NCI-H1417 (cell line): ENCODE measurements around the gene CSK.
"Not testable (repeated sequence)": the region's sequence is repeated elsewhere in the genome, so short reads cannot be mapped to it uniquely, and the experiment has no call there.

Experiments used
- DNase-seq, 3 experiments: peaks; one replicate each; lab custom pipeline; 2025; lab: John Stamatoyannopoulos, UW

Gene CSK

DNA sequence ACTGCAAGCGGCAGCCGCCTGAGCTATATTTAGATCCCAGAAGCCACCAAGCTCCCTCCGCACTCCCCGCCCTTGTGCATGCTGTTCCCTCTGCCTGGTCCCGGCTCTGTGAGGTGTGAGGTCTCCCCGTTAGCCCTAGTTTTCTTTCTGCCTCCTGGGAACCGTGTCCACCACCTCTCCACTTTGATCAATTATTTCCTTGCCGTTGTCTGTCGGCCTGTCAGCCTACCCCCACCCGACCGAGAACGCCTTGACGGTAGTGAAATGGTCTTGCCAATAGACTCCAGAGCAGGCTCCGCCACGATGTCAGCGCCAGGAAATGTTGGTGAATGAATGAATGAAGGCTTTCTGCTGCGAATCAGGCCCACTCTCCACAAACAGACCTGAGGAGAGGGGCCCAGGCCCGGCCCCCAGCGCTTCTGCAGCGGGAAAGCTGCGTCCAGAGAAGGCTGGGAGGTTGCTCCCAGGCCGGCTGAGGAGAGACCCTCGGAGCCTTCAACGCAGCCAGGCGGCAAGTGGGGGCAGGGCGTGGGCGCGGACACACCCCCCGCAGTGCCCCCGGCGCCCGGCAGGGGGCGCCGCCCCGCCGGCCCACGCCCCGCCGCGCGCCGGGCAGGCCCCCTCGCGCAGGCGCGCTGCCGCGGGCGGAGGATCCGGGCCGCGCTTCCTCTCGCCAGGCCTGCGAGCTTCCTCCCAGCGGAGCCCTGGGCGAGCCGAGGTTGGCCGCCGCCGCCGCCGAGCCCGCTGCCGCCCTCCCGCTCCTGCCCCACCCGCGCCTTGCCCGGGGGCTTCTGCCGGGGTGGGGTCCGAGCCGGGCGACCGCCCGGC is at the start of gene CSK:
CSK (plus strand) TSS at position 650 of the 828 bp plus-strand sequence. CDS start 16,218 bp downstream, outside the sequence.
- DNase-seq, result peak; percentile 78 to 81 (median 78)

DNA sequence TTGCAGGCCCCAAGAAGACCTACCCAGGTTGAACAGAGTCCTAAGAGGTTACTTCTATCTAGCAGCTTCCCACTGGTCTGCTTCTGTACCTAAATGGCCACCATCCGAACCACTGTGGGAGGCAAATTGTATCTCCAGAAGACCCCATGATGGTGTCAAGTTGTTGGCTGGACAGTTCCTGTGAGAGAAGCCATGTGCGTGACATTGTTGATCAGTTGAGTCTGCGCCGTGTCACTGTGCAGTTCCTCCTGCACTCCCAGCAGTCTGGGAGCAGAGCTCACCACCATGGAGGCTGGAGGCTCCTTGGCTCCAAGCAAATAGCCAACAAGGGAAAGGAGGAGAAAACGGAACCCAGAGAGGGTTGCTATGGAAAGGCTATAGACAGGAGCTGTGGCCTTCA is 49.0 kb upstream of the CSK start:
- DNase-seq, result no peak

DNA sequence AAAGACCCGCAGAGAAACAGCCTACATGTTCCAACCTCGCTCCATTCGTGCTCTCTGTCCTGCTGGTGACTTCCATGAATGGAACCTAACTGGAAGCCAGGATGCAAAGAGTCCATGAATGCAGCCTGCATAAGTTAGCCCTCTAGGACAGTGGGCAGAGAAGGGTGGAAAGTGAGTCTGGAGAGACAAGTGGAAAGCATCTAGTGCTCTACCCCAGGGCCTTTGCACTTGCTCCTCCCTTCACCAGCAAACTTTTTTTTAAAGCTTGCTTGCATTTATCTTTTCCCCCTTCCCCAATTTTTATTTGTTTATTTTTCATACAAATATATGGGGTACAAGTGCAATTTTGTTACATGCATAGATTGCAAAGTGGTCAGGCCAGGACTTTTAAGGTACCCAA is 48.6 kb upstream of the CSK start:
- DNase-seq, result no peak

DNA sequence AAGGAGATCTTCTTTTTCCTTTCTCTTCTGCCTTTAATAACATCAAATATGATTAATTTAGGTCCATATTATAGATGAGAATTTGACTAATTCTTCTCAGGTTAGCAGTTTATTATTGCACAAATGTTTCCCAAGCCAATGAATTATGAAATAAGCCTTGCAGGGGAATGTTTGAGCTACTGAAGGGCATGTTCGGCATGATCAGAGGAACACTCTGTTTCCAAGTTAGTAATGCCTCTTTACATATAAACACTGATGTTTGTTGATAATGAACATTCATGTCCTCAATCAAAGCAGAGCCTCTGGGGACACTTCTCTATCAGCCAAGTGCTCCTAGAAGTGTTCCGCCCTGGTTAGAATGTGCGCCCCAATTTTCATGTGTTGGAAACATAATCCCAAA is 46.6 kb upstream of the CSK start:
- no peak for DNase-seq

GRCh38 chr15:74738239-74738638 is 43.6 kb upstream of the CSK start:
- DNase-seq, result not testable (repeated sequence)

- DNase-seq, result no peak
These were observed 39.5 kb upstream of the CSK start for GRCh38 chr15:74742422-74742821.

- DNase-seq, result no peak
These were observed 35.5 kb upstream of the CSK start for GRCh38 chr15:74746389-74746788.

DNA sequence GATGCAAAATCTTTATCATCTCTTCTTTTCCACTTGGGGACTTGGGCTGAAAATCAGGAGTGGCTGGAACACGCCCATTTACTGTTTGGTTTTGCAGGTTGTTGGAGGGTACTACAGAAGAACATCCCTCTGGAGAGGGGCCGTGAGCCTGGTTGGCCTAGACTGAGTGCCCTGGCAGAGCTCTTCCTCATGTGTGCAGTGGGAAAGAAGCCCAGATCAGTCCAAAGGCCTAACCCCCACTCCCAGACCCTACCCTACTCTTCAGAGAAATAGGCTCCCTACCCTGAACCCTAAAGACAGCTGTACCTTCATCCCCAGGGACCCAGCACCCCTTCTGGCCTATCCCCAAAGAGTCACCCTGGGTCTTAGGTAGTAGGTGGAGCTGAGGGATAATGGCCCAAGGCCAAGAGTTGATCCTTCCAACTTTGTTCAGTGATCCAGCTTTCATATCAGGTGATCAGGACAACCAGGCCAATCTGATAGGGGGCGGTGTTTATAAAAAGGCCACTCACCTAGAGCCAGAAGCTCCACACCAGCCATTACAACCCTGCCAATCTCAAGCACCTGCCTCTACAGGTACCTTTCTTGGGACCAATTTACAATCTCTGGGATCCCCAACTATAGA is 33.4 kb upstream of the CSK start, which contains the start of gene CYP1A2:
CYP1A2 (plus strand) TSS at position 524 of the 625 bp plus-strand sequence. CDS start 894 bp downstream, outside the sequence.
- DNase-seq, result no peak

DNA sequence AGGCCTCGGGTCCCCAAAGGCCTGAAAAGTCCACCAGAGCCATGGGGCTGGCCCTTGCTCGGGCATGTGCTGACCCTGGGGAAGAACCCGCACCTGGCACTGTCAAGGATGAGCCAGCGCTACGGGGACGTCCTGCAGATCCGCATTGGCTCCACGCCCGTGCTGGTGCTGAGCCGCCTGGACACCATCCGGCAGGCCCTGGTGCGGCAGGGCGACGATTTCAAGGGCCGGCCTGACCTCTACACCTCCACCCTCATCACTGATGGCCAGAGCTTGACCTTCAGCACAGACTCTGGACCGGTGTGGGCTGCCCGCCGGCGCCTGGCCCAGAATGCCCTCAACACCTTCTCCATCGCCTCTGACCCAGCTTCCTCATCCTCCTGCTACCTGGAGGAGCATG is 32.0 kb upstream of the CSK start:
- DNase-seq, result no peak

DNA sequence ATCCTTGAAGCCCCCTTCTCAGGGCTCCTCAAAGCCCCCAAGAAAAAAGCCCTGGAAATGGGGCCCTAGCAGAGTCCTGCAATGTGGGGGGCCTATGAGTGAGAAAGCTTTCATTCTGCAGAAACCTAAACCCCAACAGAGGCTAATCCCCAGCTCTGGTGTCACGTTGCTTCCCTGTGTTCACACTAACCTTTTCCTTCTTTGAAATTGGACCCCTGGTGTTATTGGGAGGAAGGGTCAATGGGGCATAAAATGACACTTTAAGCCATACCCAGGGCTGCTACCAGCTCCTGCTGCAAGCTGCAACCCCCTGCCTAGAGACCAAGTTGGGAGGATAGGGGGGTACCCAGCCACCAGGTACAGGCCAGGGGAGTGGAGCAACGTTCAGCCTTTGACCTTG is 31.1 kb upstream of the CSK start:
- DNase-seq, result no peak

GRCh38 chr15:74752011-74752410 is 29.9 kb upstream of the CSK start:
- DNase-seq, result no peak

- no peak for DNase-seq
These were observed 29.3 kb upstream of the CSK start for GRCh38 chr15:74752531-74752930.

- DNase-seq, result no peak
These were observed 27.2 kb upstream of the CSK start for GRCh38 chr15:74754593-74755215.

- DNase-seq, result no peak
These were observed 23.1 kb upstream of the CSK start for GRCh38 chr15:74758736-74759135.

- no peak for DNase-seq
These were observed 19.1 kb upstream of the CSK start for GRCh38 chr15:74762791-74763150.

- DNase-seq, result peak; percentile 8 to 71 (median 51)
These were observed 18.5 kb upstream of the CSK start for GRCh38 chr15:74763416-74763815.

DNA sequence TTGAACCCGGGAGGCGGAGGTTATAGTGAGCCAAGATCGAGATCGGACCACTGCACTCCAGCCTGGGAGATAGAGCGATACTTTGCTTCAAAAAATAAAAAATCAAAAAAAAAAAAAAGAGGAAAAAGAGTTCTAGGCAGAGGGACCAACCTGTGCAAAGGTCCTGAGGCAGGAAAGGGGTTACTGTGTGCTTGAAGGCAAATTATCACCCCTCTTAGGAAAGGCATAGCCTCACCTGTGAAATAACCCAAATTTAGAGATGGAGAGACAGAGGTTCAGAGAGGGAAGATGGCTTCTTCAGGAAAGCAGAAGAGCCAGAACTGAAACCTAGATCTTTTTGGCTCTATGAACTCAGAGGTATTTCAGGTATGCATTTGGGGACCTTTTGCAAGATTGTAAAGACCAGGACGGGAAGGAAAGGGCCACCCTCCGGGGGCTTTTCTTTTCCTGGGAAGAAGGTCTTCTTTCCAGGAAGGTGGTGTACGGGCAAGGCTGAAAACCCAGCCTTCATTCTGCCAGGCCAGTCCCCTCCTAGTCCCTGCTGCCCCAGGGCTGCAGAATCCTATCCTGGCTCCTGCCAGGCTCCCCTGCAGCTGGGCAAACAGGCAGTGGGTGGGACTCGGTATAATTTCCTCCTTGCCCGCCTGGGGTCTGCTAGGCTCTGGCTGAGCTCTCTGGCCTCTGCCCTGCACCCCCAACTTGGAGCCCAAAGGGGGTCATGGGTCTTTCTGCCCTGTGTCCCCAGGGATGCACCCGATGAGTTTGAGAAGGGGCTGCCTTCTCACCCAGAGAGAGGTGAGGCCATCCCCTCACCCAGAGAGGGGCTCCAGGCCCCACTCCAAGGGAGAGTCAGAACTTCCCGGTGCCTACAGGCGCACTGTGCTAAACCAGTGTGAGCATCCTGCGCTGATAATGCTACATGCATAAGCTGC is 14.4 kb upstream of the CSK start:
- no peak for DNase-seq

- peak in 1 of 3 experiments; percentile 64 for DNase-seq
These were observed 13.6 kb upstream of the CSK start for GRCh38 chr15:74768099-74768770.

DNA sequence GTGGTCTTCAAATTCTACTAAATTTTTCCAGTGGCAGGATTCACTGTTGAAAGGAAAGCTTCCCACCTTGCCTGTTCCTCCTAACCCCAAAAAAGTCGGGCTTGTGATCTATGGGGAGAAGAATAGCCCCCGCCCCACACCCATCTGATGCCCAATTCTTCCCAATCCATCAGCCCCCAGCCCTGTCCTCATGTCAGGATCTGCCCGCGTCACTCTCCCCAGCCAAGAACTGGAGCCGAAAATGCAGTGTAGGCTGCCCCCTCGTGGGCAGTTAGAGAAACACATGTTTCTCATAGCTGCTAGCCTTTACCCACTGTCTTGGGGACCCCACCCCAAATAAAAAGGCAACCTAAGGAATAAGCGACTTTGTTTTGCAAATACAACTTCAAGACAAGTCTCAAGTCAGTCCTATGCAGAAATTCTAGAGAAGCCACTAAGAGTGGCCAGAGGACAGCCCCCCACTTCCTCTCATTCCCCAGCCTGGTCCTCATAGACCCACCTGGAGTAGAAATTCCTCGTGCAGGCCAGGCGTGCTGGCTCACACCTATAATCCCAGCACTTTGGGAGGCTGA is 13.0 kb upstream of the CSK start:
- peak; percentile 55 to 82 (median 65) for DNase-seq

DNA sequence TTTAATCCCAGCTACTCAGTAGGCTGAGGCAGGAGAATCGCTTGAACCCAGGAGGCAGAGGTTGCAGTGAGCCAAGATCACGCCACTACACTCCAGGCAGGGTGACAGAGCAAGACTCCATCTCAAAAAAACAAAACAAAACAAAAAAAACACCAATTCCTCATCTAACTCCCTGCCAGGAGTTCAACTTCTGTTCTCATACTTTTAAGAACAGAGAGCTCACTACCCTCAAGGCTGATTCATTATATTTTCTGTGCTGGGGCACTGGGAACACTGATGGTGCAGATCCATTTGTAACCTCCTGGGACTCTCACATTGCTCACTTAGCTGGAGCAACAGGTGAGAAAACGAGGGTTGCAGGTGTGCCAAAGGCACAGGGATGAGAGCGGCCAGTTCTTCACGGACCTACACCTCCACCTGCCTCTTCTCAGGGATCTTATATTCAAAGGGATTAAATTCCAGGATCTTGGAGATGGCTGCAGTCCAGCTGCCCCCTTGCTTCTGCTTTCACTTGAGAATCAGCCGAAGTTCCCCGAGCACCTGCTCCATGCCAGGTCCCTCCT is 12.3 kb upstream of the CSK start:
- no peak for DNase-seq
